ENCODE measurements around the gene SLC6A13. TPM values are rescaled to one million over a fixed set of nuclear protein-coding genes. Genes with fewer than 3 reads are reported as not detected.

SLC6A13 gene
- total RNA-seq, 2 donors from 2014 or later = 0.54 TPM; not detected in 1

DNA sequence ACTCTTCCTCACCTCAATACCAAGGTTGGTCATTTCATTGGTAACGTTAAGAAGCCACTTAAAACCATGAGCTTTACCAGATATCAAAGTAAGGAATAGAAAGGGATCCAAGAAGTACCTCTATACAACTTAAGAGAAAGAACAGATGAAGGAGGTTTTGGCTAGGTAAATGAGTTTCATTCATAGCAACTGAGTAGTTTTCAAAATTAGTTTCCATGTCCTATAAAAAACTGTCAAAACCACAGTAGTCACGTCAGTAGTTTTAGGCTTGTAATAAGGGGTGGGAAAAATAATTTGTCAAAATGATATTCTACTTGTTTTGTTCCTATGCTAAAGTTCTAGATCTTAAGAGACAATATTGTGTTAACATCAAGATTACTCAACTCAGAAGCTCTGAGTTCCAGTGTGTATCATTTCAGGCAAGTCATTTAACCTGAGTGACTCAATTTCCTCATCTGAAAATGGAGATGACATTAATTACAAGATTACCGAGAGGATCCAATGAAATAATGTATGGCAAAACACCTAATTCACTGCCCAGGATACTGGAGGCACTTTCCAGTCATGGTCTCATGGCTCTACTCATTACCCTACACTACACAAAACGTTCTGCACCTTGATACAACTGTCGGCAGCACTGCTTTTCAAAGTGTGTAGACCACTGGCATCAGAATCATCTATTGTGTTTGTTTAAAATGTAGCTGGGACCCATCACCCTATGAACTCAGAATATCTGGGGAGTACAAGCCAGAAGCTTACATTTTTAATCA lies 24.1 kb upstream of the SLC6A13 start:
- no peak overlapping the region for H3K27ac ChIP-seq
- TF ChIP-seq, protein P1, sequence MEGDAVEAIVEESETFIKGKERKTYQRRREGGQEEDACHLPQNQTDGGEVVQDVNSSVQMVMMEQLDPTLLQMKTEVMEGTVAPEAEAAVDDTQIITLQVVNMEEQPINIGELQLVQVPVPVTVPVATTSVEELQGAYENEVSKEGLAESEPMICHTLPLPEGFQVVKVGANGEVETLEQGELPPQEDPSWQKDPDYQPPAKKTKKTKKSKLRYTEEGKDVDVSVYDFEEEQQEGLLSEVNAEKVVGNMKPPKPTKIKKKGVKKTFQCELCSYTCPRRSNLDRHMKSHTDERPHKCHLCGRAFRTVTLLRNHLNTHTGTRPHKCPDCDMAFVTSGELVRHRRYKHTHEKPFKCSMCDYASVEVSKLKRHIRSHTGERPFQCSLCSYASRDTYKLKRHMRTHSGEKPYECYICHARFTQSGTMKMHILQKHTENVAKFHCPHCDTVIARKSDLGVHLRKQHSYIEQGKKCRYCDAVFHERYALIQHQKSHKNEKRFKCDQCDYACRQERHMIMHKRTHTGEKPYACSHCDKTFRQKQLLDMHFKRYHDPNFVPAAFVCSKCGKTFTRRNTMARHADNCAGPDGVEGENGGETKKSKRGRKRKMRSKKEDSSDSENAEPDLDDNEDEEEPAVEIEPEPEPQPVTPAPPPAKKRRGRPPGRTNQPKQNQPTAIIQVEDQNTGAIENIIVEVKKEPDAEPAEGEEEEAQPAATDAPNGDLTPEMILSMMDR (IDR thresholded peaks at IDR 0.05) = no peak
- H3K27me3 ChIP-seq (replicated peaks; ENCODE audit: insufficient read depth) = no peaks in the 10 kb centered on the region
- H3K4me3 ChIP-seq = no peak overlapping the region
- ATAC-seq (ENCODE audit: insufficient number of reproducible peaks, low FRiP score, low read depth) (no peak), DNase-seq (ENCODE audit: low spot score) (no peak)
- H3K9me3 ChIP-seq = no peaks in the 10 kb centered on the region
- peaks cover 17% of the 10 kb centered on the region for H3K36me3 ChIP-seq
- peaks cover 0 to 3% of the 10 kb centered on the region in 2 donors for H3K4me1 ChIP-seq (ENCODE audit: control insufficient read depth in 1 of 2, low read depth in 2 of 2)

- no peak for DNase-seq (ENCODE audit: low spot score)
- Histone ChIP-seq H3K27ac (no peak overlapping the region), H3K36me3 (peaks cover 5% of the 10 kb centered on the region), H3K27me3 (replicated peaks; ENCODE audit: insufficient read depth) (no peaks in the 10 kb centered on the region), H3K4me1 (ENCODE audit: control insufficient read depth in 1 of 2, low read depth in 2 of 2) (no peaks in the 10 kb centered on the region), H3K4me3 (no peak overlapping the region), H3K9me3 (no peaks in the 10 kb centered on the region)
- TF ChIP-seq, protein P1 (IDR thresholded peaks at IDR 0.05) = no peak
- ATAC-seq (ENCODE audit: insufficient number of reproducible peaks, low FRiP score, low read depth) = no peak
These were observed 15.4 kb upstream of the SLC6A13 start for GRCh38 chr12:278046-278445.

DNA sequence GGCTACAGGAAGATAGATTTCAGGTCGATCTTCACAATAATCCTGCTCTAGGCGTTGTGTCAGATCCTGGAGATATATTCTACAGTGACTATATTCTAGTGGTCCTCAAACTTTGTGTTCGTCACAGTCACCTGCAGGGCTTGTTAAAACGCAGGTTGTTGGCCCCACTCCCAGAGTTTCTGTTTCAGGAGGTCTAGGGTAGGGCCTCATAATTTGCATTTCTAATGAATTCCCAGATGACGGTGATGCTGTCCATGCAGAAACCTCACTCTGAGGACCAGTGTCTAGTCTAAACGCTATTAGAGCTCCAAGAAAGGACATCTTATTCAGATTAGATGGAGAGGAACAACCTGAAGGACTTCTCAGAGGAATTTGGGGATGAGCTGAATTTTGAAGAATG lies 13.2 kb upstream of the SLC6A13 start:
- Histone ChIP-seq H3K27ac (no peak overlapping the region), H3K4me3 (no peak overlapping the region), H3K27me3 (replicated peaks; ENCODE audit: insufficient read depth) (no peaks in the 10 kb centered on the region), H3K36me3 (no peaks in the 10 kb centered on the region), H3K9me3 (no peaks in the 10 kb centered on the region), H3K4me1 (ENCODE audit: control insufficient read depth in 1 of 2, low read depth in 2 of 2) (no peaks in the 10 kb centered on the region)
- no peak for ATAC-seq (ENCODE audit: insufficient number of reproducible peaks, low FRiP score, low read depth)
- DNase-seq (ENCODE audit: low spot score) = no peak
- TF ChIP-seq, protein P1 (IDR thresholded peaks at IDR 0.05) = no peak

DNA sequence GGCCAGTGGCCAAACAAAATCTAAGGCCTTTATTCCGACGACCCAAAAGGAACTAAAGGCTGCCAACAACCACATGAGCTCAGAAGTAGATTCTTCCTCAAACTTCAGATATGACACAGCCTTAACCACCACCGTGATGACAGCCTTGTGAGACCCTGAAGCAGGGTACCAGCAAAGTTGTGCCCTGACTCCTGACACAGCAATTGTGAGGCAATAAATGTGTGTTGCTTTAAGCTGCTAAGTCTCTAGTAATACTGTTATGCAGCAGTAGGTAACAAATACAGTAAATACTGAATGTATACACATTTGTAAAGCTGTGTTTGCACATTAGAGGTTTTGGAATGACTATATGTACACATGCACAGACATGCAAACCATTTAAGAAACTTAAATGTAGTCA lies 10.7 kb upstream of the SLC6A13 start:
- TF ChIP-seq, protein P1 (IDR thresholded peaks at IDR 0.05) = no peak
- Histone ChIP-seq H3K27ac (no peak overlapping the region), H3K4me1 (ENCODE audit: control insufficient read depth in 1 of 2, low read depth in 2 of 2) (no peaks in the 10 kb centered on the region), H3K36me3 (no peaks in the 10 kb centered on the region), H3K27me3 (replicated peaks; ENCODE audit: insufficient read depth) (no peaks in the 10 kb centered on the region), H3K9me3 (no peaks in the 10 kb centered on the region), H3K4me3 (no peak overlapping the region)
- DNase-seq (ENCODE audit: low spot score) = no peak
- ATAC-seq (ENCODE audit: insufficient number of reproducible peaks, low FRiP score, low read depth) = no peak

DNA sequence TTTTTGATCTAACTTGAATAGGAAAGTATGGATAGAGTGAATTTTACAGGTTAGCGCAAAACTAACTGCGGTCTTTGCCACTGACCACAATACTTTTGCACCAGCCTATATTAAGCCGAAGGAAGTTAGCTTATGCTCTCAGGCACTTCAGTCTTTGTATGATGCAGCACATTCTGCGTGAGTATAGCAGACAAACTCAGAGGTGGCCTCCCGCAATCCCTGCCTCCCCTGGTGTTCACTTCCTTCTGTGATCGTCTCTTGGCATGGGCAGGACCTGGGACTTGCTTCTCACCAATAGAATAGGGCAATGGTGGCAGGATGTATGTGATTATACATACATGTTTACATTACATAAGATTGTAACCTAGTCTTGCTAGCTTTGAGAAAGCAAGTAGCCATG lies 10.3 kb upstream of the SLC6A13 start:
- Histone ChIP-seq H3K27ac (no peak overlapping the region), H3K4me3 (no peak overlapping the region), H3K27me3 (replicated peaks; ENCODE audit: insufficient read depth) (no peaks in the 10 kb centered on the region), H3K9me3 (no peaks in the 10 kb centered on the region), H3K36me3 (no peaks in the 10 kb centered on the region), H3K4me1 (ENCODE audit: control insufficient read depth in 1 of 2, low read depth in 2 of 2) (no peaks in the 10 kb centered on the region)
- DNase-seq (ENCODE audit: low spot score) = no peak
- TF ChIP-seq, protein P1 (IDR thresholded peaks at IDR 0.05) = no peak
- no peak for ATAC-seq (ENCODE audit: insufficient number of reproducible peaks, low FRiP score, low read depth)
